Mucosa of descending colon (tissue), 3 donors: ENCODE results near the gene ATPAF2. TPM values are rescaled to one million over a fixed set of nuclear protein-coding genes. Genes with fewer than 3 reads are reported as not detected.

Experiments used
- ATAC-seq: fragments of 200-7000 bp; cut with Tn5 transposase; one replicate; pipeline ENCODE4 v1.9.1; 2020; ENCODE audit warnings: mild to moderate bottlenecking, moderate library complexity
- DNase-seq, 3 donors: peaks; one replicate each; pipeline ENCODE4 v3.0.0-alpha.2; 2020
- H3K36me3 ChIP-seq: fragments of 200-600 bp; one replicate; pipeline ENCODE4 v1.8.0; 2021; ENCODE audit warnings: low read depth, mild to moderate bottlenecking
- H3K4me1 ChIP-seq: fragments of 200-600 bp; one replicate; pipeline ENCODE4 v1.8.0; 2021; ENCODE audit warnings: low read depth, mild to moderate bottlenecking
- H3K4me3 ChIP-seq: fragments of 200-600 bp; one replicate; pipeline ENCODE4 v1.8.0; 2021; ENCODE audit warnings: mild to moderate bottlenecking
- H3K9me3 ChIP-seq: fragments of 200-600 bp; one replicate; pipeline ENCODE4 v1.8.0; 2021; ENCODE audit warnings: mild to moderate bottlenecking
- intact Hi-C, 2 donors: fragments of 100-400 bp; cut with DNase I in 1 of 2; cut with micrococcal nuclease in 1 of 2; formaldehyde crosslinking; loops; one replicate each; pipeline versions ENCODE4 v1.11.0 to v1.11.1; 2022; cut with DNase I, micrococcal nuclease
- long read RNA-seq, 2 donors: library from polyadenylated mRNA; unstranded; transcript quantifications; one replicate each; pipeline ENCODE4 v2.0.0, GENCODE V29; 2019 to 2021
- total RNA-seq, 3 donors: library from RNA; stranded (reverse); fragmentation: NEBNext Ultra II Directional in 2 of 3; extraction: Animal tissue kit (Norgen Biotek cat#: 25700) in 2 of 3; gene quantifications; one replicate each; pipeline versions ENCODE4 v1.2.1 to v1.2.4, GENCODE V29; 2021 to 2023
- TF ChIP-seq, protein P1 (sequence below): fragments of 200-600 bp; IDR thresholded peaks from one replicate; pipeline ENCODE4 v1.8.0; 2022; ENCODE audit warnings: antibody characterized with exemption, mild to moderate bottlenecking
- donor health status: DM: no; HTN: no; CAD: no; lungs with moderate emphysema.
- donor health status: DM: no; HTN: no; CAD: no.
- donor health status: DM: no; HTN: yes; CAD: no.

The ATPAF2 gene
- 10 to 100 TPM; 26.0 to 33.9 (median 27.2) TPM for total RNA-seq
- long read RNA-seq, donor 1, transcript ATPAF2-206 (8 exons, 1,564 nt) = major isoform, 22 of 31 reads
- long read RNA-seq, donor 1, partial matches to known transcripts = 1 of 31 reads
- long read RNA-seq, donor 1, other reads (novel, unspliced or antisense) = 8 of 31 reads
- long read RNA-seq, donor 2, transcript ATPAF2-206 (8 exons, 1,564 nt) = major isoform, 16 of 18 reads
- long read RNA-seq, donor 2, partial matches to known transcripts = 0 of 18 reads
- long read RNA-seq, donor 2, other reads (novel, unspliced or antisense) = 1 of 18 reads

- ATAC-seq (peak; percentile 97), DNase-seq (peak; percentile 99 to 100 (median 100))
- Histone ChIP-seq H3K36me3 (no peaks in the 10 kb centered on the region), H3K4me3 (peak within 1 kb of the TSS; percentile 77), H3K9me3 (no peaks in the 10 kb centered on the region), H3K4me1 (peaks cover 18% of the 10 kb centered on the region)
- TF ChIP-seq, protein P1, sequence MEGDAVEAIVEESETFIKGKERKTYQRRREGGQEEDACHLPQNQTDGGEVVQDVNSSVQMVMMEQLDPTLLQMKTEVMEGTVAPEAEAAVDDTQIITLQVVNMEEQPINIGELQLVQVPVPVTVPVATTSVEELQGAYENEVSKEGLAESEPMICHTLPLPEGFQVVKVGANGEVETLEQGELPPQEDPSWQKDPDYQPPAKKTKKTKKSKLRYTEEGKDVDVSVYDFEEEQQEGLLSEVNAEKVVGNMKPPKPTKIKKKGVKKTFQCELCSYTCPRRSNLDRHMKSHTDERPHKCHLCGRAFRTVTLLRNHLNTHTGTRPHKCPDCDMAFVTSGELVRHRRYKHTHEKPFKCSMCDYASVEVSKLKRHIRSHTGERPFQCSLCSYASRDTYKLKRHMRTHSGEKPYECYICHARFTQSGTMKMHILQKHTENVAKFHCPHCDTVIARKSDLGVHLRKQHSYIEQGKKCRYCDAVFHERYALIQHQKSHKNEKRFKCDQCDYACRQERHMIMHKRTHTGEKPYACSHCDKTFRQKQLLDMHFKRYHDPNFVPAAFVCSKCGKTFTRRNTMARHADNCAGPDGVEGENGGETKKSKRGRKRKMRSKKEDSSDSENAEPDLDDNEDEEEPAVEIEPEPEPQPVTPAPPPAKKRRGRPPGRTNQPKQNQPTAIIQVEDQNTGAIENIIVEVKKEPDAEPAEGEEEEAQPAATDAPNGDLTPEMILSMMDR = no peak
- intact Hi-C loops = loop anchor here (10.0 kb wide), 2 partner anchors 54 to 364 kb away; no protein-coding TSS in a partner anchor
These were observed at the start of gene ATPAF2, which contains the start of gene GID4 for GRCh38 chr17:18038861-18039534. ATPAF2 (minus strand) TSS chr17:18039168; CDS start chr17:18039013, 155 bp downstream. GID4 (plus strand) TSS chr17:18039408; CDS start chr17:18039465, 57 bp downstream.

GRCh38 chr17:18087610-18088491 is 48.9 kb upstream of the ATPAF2 start, which contains the start of gene DRG2:
DRG2 (plus strand) TSS chr17:18087948; CDS start chr17:18088024, 76 bp downstream.
- ATAC-seq (peak; percentile 99), DNase-seq (peak; percentile 92 to 97 (median 93))
- intact Hi-C loops = no loop called here
- H3K36me3 ChIP-seq = no peaks in the 10 kb centered on the region
- TF ChIP-seq, protein P1 = no peak
- H3K4me3 ChIP-seq = peak within 1 kb of the TSS; percentile 54
- no peaks in the 10 kb centered on the region for H3K9me3 ChIP-seq
- H3K4me1 ChIP-seq = peaks cover 17% of the 10 kb centered on the region

DNA sequence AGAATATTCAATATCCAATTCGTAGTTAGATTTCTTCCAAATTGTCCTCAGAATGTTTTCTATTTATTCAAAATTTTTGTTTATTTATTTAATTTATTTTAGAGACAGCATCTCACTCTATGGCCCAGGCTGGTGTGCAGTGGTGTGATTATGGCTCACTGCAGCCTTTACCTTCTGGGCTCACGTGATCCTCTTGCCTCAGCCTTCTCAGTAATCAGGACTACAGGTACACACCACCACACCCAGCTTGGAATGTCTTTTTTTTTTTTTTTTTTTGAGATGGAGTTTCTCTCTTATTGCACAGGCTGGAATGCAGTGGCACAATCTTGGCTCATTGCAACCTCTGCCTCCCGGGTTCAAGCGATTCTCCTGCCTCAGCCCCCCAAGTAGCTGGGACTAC is 45.3 kb upstream of the ATPAF2 start:
- no peak overlapping the region for H3K4me3 ChIP-seq
- intact Hi-C loops = no loop called here
- H3K9me3 ChIP-seq = no peaks in the 10 kb centered on the region
- H3K36me3 ChIP-seq = no peaks in the 10 kb centered on the region
- ATAC-seq (peak; percentile 26), DNase-seq (peak in 1 of 3 donors; percentile 30)
- H3K4me1 ChIP-seq = peaks cover 17% of the 10 kb centered on the region
- TF ChIP-seq, protein P1 = no peak

DNA sequence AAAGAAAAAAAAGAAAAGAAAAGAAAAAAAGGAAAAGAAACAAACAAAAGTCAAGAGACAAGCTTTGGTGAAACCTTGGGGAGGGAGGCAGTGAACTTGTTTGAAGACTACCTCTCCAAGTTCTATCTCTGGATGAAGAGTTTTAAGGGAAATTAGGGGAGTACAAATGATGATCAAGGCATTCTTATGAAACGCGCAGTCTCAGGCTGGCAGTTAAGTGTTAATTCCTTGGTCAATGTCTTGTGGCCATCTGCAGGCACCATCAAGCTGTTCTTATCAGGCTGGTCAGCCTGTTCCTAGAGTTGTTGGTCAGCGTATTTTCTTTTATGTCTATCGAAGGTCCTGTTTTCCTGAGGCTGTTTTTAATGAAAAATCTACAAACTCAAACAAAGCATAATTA is 40.6 kb upstream of the ATPAF2 start:
- intact Hi-C loops = no loop called here
- ATAC-seq = no peak
- TF ChIP-seq, protein P1 = no peak
- H3K36me3 ChIP-seq = no peaks in the 10 kb centered on the region
- H3K4me3 ChIP-seq = no peak overlapping the region
- no peaks in the 10 kb centered on the region for H3K9me3 ChIP-seq
- DNase-seq = no peak
- no peaks in the 10 kb centered on the region for H3K4me1 ChIP-seq

DNA sequence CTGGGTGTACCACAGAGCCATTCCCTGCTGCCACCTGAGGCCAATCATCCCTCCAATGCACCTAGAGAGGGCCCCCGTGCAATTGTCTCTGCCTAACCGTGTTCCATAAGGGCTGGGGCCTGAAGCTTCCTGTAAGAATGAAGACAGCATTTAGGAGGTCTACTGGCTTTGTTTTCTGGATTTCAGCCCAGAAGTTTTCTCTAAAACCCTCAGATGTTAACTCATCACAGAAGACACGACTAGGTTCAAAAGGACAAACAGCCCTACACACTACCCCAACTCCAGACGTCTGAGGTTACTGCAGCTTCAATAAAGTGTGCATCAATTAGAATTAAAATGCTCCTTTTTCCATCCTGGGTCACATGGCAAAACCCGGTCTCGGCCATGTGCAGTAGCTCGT is 38.0 kb upstream of the ATPAF2 start:
- no peak for DNase-seq
- intact Hi-C loops = no loop called here
- Histone ChIP-seq H3K4me1 (no peaks in the 10 kb centered on the region), H3K9me3 (no peaks in the 10 kb centered on the region), H3K36me3 (no peaks in the 10 kb centered on the region), H3K4me3 (no peak overlapping the region)
- ATAC-seq = no peak
- TF ChIP-seq, protein P1 = no peak
